ENCODE data around the gene MAGEA6.
"Not testable (repeated sequence)": the region's sequence is repeated elsewhere in the genome, so short reads cannot be mapped to it uniquely, and the experiment has no call there.

MAGEA6 gene

GRCh38 chrX:152761582-152761981 is 7.9 kb downstream of the MAGEA6 start:
- not testable (repeated sequence) for H3K4me1 ChIP-seq (ENCODE audit: insufficient read depth, low read length); H3K9me3 ChIP-seq (ENCODE audit: insufficient read depth, low read depth, low read length); H3K36me3 ChIP-seq (ENCODE audit: insufficient read depth, low read length); H3K9ac ChIP-seq (ENCODE audit: low read depth, low read length); H3K27me3 ChIP-seq (ENCODE audit: insufficient read depth, low read length); H3K4me3 ChIP-seq (ENCODE audit: low read length); H3K27ac ChIP-seq (ENCODE audit: low read depth, low read length)
- no CpG with 5 or more reads among the region's 7 CpGs for WGBS

- no CpG with 5 or more reads among the region's 7 CpGs for WGBS
- not testable (repeated sequence) for H3K36me3 ChIP-seq (ENCODE audit: insufficient read depth, low read length); H3K27ac ChIP-seq (ENCODE audit: low read depth, low read length); H3K4me1 ChIP-seq (ENCODE audit: insufficient read depth, low read length); H3K9me3 ChIP-seq (ENCODE audit: insufficient read depth, low read depth, low read length); H3K27me3 ChIP-seq (ENCODE audit: insufficient read depth, low read length); H3K9ac ChIP-seq (ENCODE audit: low read depth, low read length); H3K4me3 ChIP-seq (ENCODE audit: low read length)
These were observed 9.9 kb downstream of the MAGEA6 start for GRCh38 chrX:152759544-152759943.

GRCh38 chrX:152758918-152759317 is 10.6 kb downstream of the MAGEA6 start, which contains the start of gene CSAG3:
CSAG3 (plus strand) TSS chrX:152759218.
- H3K4me1 ChIP-seq (ENCODE audit: insufficient read depth, low read length); H3K27ac ChIP-seq (ENCODE audit: low read depth, low read length); H3K36me3 ChIP-seq (ENCODE audit: insufficient read depth, low read length); H3K27me3 ChIP-seq (ENCODE audit: insufficient read depth, low read length); H3K9ac ChIP-seq (ENCODE audit: low read depth, low read length); H3K9me3 ChIP-seq (ENCODE audit: insufficient read depth, low read depth, low read length); H3K4me3 ChIP-seq (ENCODE audit: low read length): not testable (repeated sequence)
- WGBS, result no CpG with 5 or more reads among the region's 2 CpGs

- H3K4me1 ChIP-seq (ENCODE audit: insufficient read depth, low read length); H3K9me3 ChIP-seq (ENCODE audit: insufficient read depth, low read depth, low read length); H3K27ac ChIP-seq (ENCODE audit: low read depth, low read length); H3K36me3 ChIP-seq (ENCODE audit: insufficient read depth, low read length); H3K4me3 ChIP-seq (ENCODE audit: low read length); H3K27me3 ChIP-seq (ENCODE audit: insufficient read depth, low read length); H3K9ac ChIP-seq (ENCODE audit: low read depth, low read length): not testable (repeated sequence)
- no CpG with 5 or more reads among the region's 5 CpGs for WGBS
These were observed 14.6 kb downstream of the MAGEA6 start for GRCh38 chrX:152754871-152755270.

- H3K27me3 ChIP-seq (ENCODE audit: insufficient read depth, low read length); H3K9ac ChIP-seq (ENCODE audit: low read depth, low read length); H3K4me3 ChIP-seq (ENCODE audit: low read length); H3K36me3 ChIP-seq (ENCODE audit: insufficient read depth, low read length); H3K9me3 ChIP-seq (ENCODE audit: insufficient read depth, low read depth, low read length); H3K4me1 ChIP-seq (ENCODE audit: insufficient read depth, low read length); H3K27ac ChIP-seq (ENCODE audit: low read depth, low read length): not testable (repeated sequence)
- WGBS, result no CpG with 5 or more reads among the region's 35 CpGs
These were observed 15.5 kb downstream of the MAGEA6 start, which contains the start of gene MAGEA2 for GRCh38 chrX:152753686-152754650. MAGEA2 (minus strand) TSS chrX:152753842; CDS start chrX:152751363, 2,479 bp downstream.

- no peak overlapping the region for H3K9ac ChIP-seq (ENCODE audit: low read depth, low read length)
- no peaks in the 10 kb centered on the region for H3K4me1 ChIP-seq (ENCODE audit: insufficient read depth, low read length)
- H3K9me3 ChIP-seq (ENCODE audit: insufficient read depth, low read depth, low read length), result no peaks in the 10 kb centered on the region
- no peaks in the 10 kb centered on the region for H3K27me3 ChIP-seq (ENCODE audit: insufficient read depth, low read length)
- no peak overlapping the region for H3K27ac ChIP-seq (ENCODE audit: low read depth, low read length)
- H3K4me3 ChIP-seq (ENCODE audit: low read length), result no peak overlapping the region
- WGBS, result 80% methylated on average over 1 of the region's 5 CpGs
- no peaks in the 10 kb centered on the region for H3K36me3 ChIP-seq (ENCODE audit: insufficient read depth, low read length)
These were observed 30.9 kb downstream of the MAGEA6 start for GRCh38 chrX:152738560-152738959.

GRCh38 chrX:152736528-152736927 is 33.0 kb downstream of the MAGEA6 start:
- not testable (repeated sequence) for H3K36me3 ChIP-seq (ENCODE audit: insufficient read depth, low read length); H3K9ac ChIP-seq (ENCODE audit: low read depth, low read length); H3K4me3 ChIP-seq (ENCODE audit: low read length); H3K27ac ChIP-seq (ENCODE audit: low read depth, low read length); H3K27me3 ChIP-seq (ENCODE audit: insufficient read depth, low read length); H3K9me3 ChIP-seq (ENCODE audit: insufficient read depth, low read depth, low read length); H3K4me1 ChIP-seq (ENCODE audit: insufficient read depth, low read length)
- 95% methylated on average over 12 of the region's 12 CpGs for WGBS

- Histone ChIP-seq H3K27ac (ENCODE audit: low read depth, low read length) (no peak overlapping the region), H3K4me3 (ENCODE audit: low read length) (no peak overlapping the region), H3K36me3 (ENCODE audit: insufficient read depth, low read length) (no peaks in the 10 kb centered on the region), H3K4me1 (ENCODE audit: insufficient read depth, low read length) (no peaks in the 10 kb centered on the region), H3K9ac (ENCODE audit: low read depth, low read length) (no peak overlapping the region), H3K9me3 (ENCODE audit: insufficient read depth, low read depth, low read length) (no peaks in the 10 kb centered on the region), H3K27me3 (ENCODE audit: insufficient read depth, low read length) (no peaks in the 10 kb centered on the region)
- 88% methylated on average over 12 of the region's 12 CpGs for WGBS
These were observed 33.5 kb downstream of the MAGEA6 start for GRCh38 chrX:152735860-152736511.

GRCh38 chrX:152735101-152735500 is 34.4 kb downstream of the MAGEA6 start:
- H3K27me3 ChIP-seq (ENCODE audit: insufficient read depth, low read length), result no peaks in the 10 kb centered on the region
- no peak overlapping the region for H3K9ac ChIP-seq (ENCODE audit: low read depth, low read length)
- H3K27ac ChIP-seq (ENCODE audit: low read depth, low read length), result no peak overlapping the region
- H3K4me3 ChIP-seq (ENCODE audit: low read length), result no peak overlapping the region
- H3K4me1 ChIP-seq (ENCODE audit: insufficient read depth, low read length), result no peaks in the 10 kb centered on the region
- WGBS, result 86% methylated on average over 2 of the region's 2 CpGs
- no peaks in the 10 kb centered on the region for H3K36me3 ChIP-seq (ENCODE audit: insufficient read depth, low read length)
- no peaks in the 10 kb centered on the region for H3K9me3 ChIP-seq (ENCODE audit: insufficient read depth, low read depth, low read length)

- H3K4me1 ChIP-seq (ENCODE audit: insufficient read depth, low read length); H3K27me3 ChIP-seq (ENCODE audit: insufficient read depth, low read length); H3K27ac ChIP-seq (ENCODE audit: low read depth, low read length); H3K36me3 ChIP-seq (ENCODE audit: insufficient read depth, low read length); H3K9me3 ChIP-seq (ENCODE audit: insufficient read depth, low read depth, low read length); H3K9ac ChIP-seq (ENCODE audit: low read depth, low read length); H3K4me3 ChIP-seq (ENCODE audit: low read length): not testable (repeated sequence)
- 97% methylated on average over 22 of the region's 22 CpGs for WGBS
These were observed 35.2 kb downstream of the MAGEA6 start for GRCh38 chrX:152734143-152734858.

Measured in HUES64 (cell line).